Stimulated activated CD8-positive, alpha-beta memory T cell treated with anti-CD3 and anti-CD28 coated beads, Interleukin-4, amount 100 ng/mL, for 4 hours (primary cell): ENCODE results near the gene SMG6.
"Not testable (repeated sequence)": the region's sequence is repeated elsewhere in the genome, so short reads cannot be mapped to it uniquely, and the experiment has no call there.

Source experiments
- DNase-seq, 2 donors: peaks; one replicate each; pipeline ENCODE4 v3.0.0-alpha.2; 2020; ENCODE audit warnings: low read depth in 2 of 2, low spot score in 1 of 2

SMG6 gene

DNA sequence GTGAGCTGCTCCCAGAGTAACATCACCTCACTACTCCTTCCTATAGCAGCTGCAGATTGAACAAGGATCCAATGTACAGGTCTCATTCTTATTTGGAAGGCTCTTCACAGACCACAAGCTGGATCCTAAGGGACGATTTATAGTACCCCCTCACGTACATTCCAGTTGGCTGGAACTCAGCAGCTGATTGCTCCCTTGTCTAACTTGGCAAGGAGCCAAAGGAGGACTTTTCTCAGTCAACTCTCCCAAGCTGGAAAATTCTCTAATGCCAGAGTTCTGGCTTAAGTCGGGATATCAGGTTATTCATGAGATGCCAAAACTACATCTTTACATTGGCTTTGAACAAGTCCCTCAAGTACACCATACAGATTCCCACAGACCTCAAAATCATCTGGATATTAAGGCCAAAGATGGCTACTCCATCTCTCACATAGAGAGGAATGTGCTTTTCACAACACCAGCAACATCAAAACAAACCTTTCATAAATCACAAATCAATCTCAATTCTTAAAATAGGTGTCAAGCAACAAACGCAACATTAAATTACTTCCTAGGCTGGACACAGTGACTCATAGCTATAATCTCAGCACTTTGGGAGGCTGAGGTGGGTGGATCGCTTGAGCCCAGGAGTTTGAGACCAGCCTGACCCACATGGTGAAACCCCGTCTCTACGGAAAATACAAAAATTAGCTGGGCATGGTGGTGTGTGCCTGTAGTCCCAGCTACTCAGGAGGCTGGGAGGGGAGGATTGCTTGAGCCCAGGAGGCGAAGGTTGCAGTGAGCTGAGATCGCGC lies 39.3 kb downstream of the SMG6 start:
- DNase-seq = no peak

DNA sequence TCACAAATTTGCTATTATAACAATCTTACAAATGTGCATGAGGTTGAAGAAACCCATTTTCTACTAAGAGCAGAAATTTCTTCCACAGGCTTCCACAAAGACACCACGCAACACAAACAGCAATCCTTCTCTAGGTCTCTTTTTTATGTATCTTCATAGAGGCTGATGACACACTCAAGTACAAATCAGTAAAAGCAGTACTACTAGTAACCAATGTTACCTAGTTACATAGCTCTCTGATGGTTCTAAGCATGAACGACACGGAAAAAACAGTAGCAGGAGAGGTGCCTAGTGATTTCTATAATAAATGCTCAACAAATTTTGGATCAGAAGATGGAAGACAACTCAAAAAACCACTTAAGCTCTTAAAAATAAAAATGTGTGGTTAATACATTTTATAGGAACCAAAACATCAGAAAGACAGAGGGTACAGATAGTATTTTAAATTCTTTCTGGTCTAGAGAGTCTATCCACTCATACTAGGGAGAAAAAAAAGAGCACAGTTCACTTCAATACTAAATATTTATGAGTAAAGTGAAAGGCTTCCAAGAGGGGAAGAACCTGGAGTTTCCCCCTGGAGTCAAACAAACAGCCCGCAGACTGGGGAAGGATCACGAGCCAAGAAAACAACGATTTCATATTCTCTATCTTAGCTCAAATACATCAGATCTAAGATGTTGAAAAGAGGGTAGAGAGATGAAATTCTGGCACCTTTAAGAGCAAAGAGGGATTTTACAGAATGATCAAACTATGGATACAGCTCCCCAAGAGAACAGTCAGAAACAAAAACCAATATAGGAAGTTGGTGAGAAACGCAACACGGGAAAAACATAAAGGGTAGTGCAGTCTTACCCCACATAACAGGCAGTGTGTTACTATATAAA lies 40.2 kb downstream of the SMG6 start:
- no peak for DNase-seq

DNA sequence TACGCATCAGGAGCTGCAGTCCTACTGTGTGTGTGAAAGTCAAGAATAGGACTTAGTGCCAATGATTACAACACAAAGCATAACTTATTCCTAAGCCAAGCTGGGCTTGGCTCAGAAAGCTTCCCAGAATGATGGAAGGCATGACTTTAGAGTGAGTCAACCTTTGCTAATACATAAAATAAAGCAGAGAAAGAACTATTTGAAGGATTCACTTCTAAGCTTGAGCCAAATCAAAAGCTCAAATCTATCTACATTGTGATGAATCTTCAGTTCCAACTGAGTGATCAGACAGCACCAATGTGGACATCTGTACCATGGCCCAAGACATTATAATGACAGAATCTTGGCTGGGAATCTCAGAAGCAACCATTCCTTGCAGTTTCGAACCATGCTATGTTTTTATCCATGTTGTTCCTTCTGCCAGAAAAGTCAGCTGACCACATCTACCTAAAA lies 41.4 kb downstream of the SMG6 start:
- DNase-seq = no peak

DNA sequence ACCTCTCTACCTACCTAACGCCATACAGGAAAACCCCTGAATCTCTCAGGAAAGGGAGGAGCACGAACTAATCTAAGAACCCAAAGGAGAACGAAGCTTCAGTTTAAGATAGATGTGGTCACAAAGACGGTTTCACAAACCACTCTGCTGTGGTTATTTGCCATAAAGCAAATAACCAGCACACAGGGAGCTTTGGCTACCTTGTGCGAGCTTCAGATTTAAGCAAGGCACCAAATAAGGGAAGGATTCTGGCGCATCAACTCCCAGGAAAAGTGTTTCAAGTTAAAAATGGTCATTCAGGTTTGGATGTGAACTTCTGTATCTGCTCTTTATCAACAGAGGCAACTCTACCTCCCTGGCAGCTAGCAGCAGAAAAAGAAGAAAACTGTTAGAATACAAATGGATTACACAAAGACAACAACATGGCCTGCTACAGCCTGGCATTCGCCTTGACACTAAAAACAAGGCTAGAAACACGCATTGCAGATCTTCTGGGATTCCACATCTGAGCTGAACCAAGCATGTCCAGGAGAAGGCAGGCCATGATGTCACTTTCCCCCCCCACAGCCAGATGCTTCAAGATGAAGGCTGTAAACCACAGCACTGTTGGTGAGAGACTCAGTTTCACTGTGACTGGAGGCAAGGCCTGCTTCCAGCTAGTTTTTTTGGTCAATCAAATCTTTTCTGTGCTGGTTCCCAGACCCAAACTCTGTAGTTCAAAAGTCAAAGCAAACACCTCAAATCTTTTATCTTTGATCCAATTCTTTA lies 43.6 kb downstream of the SMG6 start:
- DNase-seq = peak; percentile 19 to 45

DNA sequence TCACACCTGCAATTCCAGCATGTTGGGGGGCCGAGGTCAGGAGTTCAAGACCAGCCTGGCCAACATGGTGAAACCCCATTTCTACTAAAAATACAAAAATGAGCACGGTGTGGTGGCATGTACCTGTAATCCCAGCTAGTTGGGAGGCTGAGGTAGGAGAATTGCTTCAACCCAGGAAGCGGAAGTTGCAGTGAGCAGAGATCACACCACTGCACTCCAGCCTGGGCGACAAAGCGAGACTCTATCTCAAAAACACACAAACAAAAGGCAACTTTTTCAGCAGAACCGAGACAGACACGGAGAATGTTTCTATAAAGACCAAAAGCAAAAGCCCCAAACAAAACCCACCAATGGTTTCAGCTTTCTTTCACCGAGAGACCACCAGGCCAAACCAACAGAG lies 44.8 kb downstream of the SMG6 start:
- DNase-seq = not testable (repeated sequence)

DNA sequence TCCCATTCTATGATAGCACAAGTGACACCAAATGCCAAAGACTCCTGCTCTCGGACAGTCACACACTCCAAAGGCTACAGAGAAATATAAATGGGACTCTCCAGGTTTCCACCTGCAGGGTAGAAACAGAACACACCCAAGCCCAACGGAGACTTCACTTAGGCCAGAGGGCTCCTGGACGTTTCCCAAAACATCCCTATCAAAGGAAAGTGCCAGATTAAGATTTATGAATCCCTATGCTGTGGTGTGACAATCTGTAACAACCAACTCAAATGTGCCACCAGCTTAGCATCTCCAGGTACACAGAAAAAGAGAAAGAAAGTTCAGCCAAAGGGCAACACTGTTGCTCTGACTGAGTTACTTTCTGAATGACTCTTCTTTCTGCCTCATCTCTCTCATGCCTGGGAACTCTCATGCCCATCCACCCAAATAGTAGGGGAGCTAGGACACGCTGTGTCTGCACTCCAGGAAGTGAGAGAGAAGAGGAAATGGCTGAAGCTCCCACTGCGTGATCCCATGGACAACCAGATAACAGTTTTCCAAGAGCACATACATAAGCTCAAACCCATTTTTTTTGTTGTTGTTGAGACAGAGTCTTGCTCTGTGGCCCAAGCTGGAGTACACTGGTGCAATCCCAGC lies 49.7 kb downstream of the SMG6 start:
- no peak for DNase-seq

DNA sequence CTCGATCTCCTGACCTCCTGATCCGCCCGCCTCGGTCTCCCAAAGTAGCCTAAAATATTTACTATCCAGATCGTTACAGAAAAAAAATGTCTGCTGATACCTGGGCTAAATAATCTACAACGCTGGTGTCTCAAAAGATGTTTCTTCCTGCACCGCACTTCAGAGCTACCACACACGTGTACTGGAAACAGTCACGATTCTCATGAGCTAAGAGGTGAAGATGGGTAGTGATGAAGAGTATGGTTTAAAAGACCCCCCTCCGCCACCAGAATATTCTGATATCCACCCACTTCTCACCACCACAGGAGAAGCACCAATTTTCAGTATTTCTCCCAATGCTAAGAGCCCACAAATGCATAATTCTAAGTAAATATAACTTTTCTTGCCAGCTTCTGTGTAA lies 50.2 kb downstream of the SMG6 start:
- no peak for DNase-seq

DNA sequence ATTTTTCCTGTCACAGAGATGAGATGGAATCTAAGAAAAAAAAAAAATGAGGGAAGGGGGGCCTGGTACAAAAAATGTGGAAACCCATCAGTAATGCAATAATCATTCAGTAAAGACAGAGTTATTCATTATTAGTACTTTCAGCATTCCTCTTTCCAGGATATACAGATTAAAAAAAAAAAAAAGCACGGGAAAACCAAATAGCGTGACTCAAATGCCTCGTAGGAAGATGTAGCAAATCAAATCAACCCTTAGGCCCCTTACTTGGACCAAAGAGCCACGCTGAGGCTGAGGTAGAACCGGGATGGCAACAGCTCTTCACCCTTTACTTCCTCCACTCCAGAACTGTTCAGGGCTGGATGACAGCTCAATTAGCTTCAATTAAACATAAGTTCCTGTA lies 52.5 kb downstream of the SMG6 start:
- no peak for DNase-seq

DNA sequence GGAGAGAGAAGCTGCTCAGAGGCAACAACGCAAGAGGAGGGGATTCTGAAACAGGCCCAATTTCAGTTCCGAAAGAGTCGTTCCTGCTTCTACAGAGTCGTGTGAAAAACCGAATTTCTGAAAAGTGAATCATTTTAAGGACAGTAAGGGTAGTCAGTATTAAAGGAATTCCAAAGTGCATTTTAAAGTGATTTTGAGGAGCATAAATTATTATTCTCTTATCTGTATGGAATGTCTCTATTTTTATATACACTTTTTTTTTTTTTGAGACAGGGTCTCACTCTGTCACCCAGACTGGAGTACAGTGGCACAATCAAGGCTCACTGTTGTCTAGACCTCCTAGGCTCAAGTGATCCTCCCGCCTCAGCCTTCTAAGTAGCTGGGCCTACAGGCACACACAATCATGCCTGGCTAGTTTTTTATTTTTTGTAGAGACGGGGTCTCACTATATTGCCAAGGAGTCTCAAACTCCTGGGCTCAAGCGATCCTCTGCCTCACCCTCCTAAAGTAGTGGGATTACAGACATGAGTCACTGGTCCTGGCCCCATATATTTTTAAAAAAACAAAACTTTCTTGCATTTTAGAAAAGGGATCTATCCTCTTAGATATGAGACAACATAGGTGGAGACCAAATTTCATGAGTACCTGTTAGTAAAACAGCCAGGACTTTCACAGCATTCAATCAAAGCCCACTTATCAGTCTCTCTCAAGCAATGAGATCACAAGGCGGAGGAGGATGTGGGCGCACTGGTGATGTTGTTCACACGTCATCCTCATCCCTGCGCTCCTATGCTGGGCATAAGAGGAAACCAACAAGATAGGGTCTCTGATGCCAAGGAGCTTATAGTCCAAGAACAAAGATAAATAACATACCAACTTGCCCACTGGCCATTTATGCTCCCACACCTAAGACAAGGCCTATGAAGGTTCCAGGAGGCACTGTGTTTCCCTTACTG lies 53.2 kb downstream of the SMG6 start:
- DNase-seq = peak in 1 of 2 donors; percentile 51

DNA sequence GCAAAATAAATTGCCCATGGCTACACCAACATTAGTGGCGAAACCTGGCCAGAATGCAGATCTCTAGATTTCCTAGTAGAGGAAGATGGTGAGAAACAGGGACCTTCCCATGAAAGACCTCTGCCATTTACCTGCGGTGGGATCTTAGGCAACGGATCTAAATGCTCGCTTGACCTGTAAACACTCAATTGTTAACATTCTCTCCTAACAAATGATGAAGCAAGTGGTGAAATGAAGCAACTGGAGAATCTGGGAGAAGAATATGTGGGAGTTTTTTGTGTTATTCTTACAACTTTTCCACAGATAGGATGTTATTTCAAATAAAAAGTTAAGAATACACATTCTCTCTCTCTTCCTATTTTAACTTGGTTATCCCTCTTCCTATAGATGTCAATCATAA lies 56.6 kb downstream of the SMG6 start:
- no peak for DNase-seq

DNA sequence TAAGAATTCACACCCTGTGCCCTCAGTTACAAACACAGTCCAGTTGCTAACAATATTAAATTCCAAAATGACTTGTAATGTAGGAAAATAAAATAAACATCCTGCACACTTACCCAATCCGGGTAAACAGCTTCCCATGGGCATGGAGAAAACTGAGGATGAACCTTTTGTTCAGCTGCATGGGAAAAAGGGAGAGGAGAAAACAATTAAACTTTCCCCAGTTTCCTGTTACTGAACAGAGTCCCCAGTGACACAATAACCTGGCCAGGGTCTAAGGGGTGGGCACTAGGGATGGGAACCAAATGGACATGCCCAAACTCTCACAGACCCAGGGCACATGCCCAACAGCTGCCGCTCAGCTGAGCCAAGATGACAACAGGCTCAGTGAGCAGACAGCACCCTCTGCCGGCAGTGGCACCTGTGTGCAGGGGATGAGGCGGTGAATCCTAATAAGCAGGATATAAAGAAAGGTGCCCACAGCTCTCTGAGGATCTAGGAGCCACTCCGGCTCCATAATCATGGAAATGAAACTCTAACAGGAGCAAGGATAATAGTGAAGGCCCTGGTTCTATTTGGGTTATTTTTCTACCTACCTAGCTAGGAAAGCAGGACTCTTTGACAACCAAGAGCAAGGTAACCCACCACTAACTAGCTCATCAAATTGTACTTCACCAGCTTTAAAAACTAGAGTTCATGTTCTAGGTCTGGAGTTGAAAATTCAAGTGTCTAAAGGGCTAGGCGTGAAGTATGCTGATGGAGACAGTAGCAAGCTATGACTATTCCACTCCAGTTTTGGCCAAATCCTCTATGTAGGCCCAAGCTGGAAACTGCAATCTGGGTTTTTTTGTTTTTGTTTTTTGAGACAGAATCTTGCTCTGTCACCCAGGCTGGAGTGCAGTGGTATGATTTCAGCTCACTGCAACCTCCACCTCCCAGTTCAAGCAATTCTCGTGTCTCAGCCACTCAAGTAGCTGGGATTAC lies 58.8 kb downstream of the SMG6 start:
- DNase-seq = peak; percentile 66 to 72

DNA sequence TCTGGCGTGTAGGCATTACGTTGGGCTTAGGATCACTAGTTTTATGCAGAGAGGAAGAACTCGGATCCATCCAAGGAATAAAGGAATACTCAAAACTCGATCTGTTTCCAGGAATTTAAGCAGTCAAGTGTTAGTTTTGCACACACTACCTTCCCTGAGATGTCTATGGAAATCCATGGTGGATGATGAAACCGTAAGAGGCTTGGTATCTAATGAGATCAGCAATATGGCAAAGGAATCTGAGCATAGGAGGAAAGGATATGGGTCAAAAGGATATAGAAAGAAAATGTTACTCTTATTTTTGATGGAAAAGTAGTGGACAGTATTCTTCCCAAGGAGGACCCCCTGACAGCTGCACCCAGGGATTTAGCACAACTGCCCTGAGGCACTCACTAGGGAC lies 59.6 kb downstream of the SMG6 start:
- DNase-seq = no peak

DNA sequence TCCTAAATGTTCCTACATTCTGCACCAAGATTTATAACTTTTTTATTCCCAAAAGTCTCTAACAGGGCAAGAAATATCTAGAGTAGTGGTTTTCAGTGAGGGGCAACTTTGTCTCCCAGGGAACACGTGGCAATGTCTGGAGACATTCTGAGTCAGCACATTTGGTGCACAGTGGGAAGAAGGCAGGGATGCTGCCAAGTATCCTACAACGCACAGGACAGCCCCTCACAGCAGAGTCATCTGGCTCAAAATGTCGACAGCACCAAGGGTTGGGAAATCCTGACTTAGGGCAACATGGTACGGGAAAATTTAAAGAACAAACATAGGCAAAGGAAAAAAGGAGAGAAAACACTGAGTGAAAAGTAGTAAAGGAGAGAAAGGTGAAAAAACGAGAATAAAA lies 61.8 kb downstream of the SMG6 start:
- DNase-seq = no peak

DNA sequence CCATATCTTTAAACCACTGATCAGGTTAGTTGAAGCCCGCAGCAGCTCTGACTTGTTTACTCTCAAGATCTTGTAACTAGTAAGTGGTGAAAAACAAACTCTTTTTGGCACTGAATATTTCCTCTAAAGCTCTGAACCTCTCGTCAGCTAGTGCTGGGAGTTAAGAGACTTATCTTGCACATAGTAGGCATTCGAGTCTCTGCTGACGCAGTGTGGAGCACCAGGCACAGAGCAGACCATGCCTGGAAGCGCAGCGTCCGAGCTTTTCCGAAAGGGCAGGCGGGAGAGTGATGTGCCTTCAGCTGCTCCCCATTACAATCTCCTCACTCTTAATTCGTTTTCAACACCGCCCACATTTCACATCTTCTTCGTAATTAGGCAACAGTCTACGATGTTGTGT lies 63.0 kb downstream of the SMG6 start:
- no peak for DNase-seq

DNA sequence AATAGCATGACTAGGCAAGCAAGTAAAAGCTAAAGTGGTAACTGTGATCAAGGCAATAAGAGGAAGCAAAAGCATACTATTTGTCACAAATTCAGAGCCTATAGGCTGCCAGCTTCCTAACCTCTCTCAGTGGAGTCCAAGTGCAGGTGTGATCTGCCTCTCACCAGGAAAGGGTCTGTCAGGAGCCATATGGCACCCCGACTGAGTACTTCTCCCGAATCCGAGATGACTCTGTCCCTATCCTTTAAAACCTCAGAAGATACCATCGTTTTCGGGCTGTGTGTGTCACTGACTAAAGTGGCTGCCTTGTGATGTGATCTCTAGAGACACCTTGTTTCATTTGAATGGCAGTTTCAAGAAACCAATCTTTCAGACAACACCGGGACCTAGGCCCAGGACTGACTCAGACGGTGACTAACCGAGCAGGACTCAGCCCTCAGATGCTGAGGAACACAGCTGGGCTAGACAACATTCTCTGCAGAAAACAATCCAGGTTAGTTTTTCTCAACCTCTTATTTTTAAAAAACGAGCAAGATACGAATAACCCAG lies 63.6 kb downstream of the SMG6 start:
- peak in 1 of 2 donors; percentile 7 for DNase-seq

DNA sequence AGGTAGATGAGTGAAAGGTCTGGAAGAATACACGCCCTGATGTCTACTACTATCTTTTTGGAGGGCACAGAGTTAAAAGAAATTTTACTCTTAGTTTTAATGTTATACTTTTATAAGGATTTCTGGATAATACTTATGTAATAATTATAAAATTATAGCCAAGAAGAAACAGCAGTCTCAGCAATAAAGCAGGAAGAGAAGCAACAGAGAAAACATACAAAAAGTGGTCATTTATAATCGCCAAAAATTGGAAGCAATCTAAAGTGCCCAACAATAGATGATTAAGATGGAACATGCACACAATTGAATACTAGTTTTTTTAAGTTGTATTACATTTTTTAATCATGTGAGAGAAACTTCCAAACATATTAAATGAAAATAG lies 64.4 kb downstream of the SMG6 start:
- no peak for DNase-seq

DNA sequence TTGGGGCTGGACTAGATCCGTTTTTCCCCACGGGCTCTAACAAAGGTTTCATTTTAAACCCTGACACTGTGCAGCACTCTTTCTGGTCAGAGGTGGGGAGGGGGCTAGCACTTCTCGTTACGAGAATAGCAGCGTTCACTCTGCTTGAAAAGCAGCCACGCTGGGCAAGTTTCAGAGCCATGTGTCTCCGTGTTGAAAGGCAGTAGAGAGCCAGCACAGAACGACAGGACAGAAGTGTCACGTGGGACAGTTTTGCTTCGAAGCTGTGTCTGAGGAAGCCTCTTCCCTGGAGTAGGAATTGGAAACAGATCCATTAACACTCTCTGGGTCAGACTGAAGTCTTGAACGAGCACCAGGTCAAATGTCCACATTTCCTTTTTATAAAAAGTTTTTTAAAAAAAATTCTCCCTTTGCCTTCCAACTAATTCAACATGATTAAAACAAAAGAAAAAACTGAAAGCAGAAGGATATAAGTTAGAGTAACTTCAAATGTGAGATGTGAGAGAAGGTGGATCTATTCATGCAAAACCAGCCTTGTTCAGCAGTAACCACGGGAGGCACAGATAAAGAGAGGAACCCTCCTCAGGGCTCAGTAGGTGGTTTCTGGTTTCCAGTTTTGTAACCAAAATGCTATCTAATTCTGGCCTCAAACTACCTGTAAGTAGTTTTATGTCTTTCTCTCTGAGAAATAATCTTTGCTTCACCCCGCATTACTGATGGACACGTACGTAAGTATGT lies 65.0 kb downstream of the SMG6 start:
- no peak for DNase-seq

DNA sequence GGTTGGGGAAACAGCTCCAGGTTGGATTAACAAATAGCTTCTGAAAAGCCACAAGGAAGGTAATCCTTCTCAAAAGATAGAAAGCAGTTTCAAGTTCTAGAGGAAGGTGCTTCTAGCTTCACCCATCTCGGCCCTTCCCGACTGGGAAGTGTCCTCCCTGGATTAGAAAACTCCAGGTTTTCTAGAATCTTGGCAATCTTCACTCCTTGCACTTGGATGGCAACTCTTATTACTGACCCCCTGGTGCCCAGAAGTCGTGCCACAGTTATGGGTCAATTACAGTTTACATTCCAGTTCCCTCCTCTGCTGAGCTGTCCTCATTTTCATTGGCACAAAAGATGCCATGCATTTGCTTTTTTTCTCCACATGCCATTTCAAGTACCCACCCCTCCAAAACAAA lies 65.6 kb downstream of the SMG6 start:
- DNase-seq = no peak
